ENCODE data around the gene RUFY1.

- TF ChIP-seq TCF12 (IDR thresholded peaks at IDR 0.05; ENCODE audit: low read depth, low read length), result no peak
- TF ChIP-seq KAT2A (conservative IDR thresholded peaks at IDR 0.05; ENCODE audit: control insufficient read depth, low read depth, low read length), result no peak
Observed at GRCh38 chr5:179533024-179533423, 17.3 kb upstream of the RUFY1 start.

Data from GM12878 (cell line).